Gastroesophageal sphincter (tissue), 4 donors: ENCODE results near the gene TFDP2. TPM values are rescaled to one million over a fixed set of nuclear protein-coding genes. Genes with fewer than 3 reads are reported as not detected.

Experiments
- ATAC-seq: fragments of 150-250 bp; one replicate; pipeline ENCODE4 v1.9.1; 2016; ENCODE audit warnings: mild to moderate bottlenecking, moderate library complexity
- H3K27ac ChIP-seq, 4 donors: fragments of 200-600 bp; sonication (generic) in 3 of 4; 1 replicate in 3 of 4; 2 replicates in 1 of 4; pipeline ENCODE4 v1.5.1; 2016 to 2019
- H3K27me3 ChIP-seq: fragments of 200-600 bp; sonication (generic); one replicate; pipeline ENCODE4 v1.5.1; 2019
- H3K36me3 ChIP-seq, 2 donors: fragments of 200-600 bp; sonication (generic); one replicate each; pipeline ENCODE4 v1.5.1; 2019; ENCODE audit warnings: control low read depth in 1 of 2
- H3K4me1 ChIP-seq, 3 donors: fragments of 200-600 bp; sonication (generic); 1 replicate in 2 of 3; 2 replicates in 1 of 3; pipeline ENCODE4 v1.5.1; 2016 to 2019; ENCODE audit warnings: control low read depth in 2 of 3
- H3K4me3 ChIP-seq, 2 donors: fragments of 200-600 bp; sonication (generic); one replicate each; pipeline ENCODE4 v1.5.1; 2019; ENCODE audit warnings: mild to moderate bottlenecking in 1 of 2, moderate library complexity in 1 of 2
- H3K9me3 ChIP-seq, 3 donors: fragments of 200-600 bp; sonication (generic); one replicate each; pipeline ENCODE4 v1.5.1; 2017 to 2019; ENCODE audit warnings: control low read depth in 2 of 3
- EP300 ChIP-seq: sonication (generic); formaldehyde crosslinking; IDR thresholded peaks from one replicate; pipeline ENCODE4 v1.6.1; 2017; ENCODE audit warnings: antibody characterized with exemption, mild to moderate bottlenecking
- POLR2A ChIP-seq, 2 donors: fragments of 450-650 bp; IDR thresholded peaks; one replicate each; pipeline ENCODE4 v1.6.1; 2017; ENCODE audit warnings: antibody characterized with exemption in 2 of 2, mild to moderate bottlenecking in 2 of 2, moderate library complexity in 1 of 2
- POLR2AphosphoS5 ChIP-seq: sonication (generic); formaldehyde crosslinking; IDR thresholded peaks from one replicate; pipeline ENCODE4 v1.6.1; 2017; ENCODE audit warnings: antibody characterized with exemption
- WGBS, 2 donors: methylation state at CpG; one replicate each; pipeline ENCODE4 v1.1.5; 2018; ENCODE audit warnings: low coverage in 1 of 2; 5-methylcytosine and 5-hydroxymethylcytosine counted together
- total RNA-seq, 4 donors: library from RNA; depleted of rRNA; stranded (reverse); fragments of >200 nt; gene quantifications; one replicate each; pipeline ENCODE4 v1.1.0, GENCODE V29; 2016
- TF ChIP-seq, protein P1 (sequence below), 4 experiments: fragments of 200-600 bp in 2 of 4; fragments of 450-650 bp in 2 of 4; sonication (generic) in 1 of 4; IDR thresholded peaks; one replicate each; pipeline ENCODE4 v1.5.1; 2017 to 2019; ENCODE audit warnings: antibody characterized with exemption in 4 of 4, mild to moderate bottlenecking in 2 of 4, moderate library complexity in 2 of 4

Gene TFDP2
- total RNA-seq, 4 donors from 2014 or later = 56.2 to 267 (median 108) TPM

DNA sequence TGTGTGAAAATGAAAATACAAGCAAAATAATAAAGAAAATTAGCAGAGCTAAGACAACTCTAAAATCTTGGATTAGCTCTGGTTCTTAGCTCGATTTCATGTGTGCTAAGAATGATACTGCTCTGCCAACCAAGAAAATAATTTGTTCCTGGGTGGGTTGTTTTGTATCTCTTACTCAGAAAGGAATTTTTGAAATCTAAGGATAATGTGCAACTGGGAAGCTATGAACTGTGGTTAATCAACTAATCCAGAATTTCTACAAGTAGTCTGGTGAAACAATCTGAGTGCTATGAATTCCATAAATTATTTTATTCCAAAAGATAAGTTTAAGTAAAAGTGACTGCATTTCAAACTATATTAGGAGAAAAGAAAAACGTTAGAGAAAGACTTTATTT lies 92.0 kb downstream of the TFDP2 start:
- 53 to 77% methylated on average over 2 of the region's 2 CpGs for WGBS, 2 donors

DNA sequence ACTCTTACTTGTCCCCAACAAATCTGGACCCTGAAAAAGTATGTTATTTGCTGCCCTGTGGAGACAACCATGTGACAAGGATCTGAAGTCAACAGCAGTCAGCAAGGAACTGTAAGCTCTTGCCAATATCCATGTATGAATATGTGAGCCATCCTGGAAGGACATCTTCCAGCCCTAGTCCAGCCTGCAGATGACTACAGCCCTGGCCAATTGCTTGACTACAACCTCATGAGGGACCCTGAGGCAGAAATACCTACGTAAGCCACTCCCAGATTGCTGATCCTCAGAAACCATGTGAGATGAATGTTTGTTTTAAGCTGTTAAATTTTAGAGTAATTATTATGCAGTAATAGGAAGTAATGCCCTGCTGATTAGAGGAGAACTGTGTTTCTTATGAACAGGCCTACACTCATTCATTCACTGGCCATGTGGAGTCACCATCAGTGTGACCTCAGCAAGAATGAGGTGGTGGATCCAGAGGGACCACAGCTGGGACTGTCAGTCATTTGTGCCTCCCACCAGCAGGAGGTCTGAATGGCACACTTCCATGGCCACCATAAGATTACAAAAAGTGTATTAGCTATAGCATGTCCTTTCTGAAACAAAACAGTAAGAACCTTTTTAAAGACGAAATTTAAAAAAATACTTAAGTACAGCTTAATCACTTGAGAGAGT lies 92.6 kb downstream of the TFDP2 start:
- no peak for ATAC-seq
- H3K27ac ChIP-seq = no peak overlapping the region
- TF ChIP-seq POLR2AphosphoS5 (no peak), EP300 (no peak), POLR2A (IDR thresholded peaks at IDR 0.05) (no peak)
- TF ChIP-seq, protein P1, sequence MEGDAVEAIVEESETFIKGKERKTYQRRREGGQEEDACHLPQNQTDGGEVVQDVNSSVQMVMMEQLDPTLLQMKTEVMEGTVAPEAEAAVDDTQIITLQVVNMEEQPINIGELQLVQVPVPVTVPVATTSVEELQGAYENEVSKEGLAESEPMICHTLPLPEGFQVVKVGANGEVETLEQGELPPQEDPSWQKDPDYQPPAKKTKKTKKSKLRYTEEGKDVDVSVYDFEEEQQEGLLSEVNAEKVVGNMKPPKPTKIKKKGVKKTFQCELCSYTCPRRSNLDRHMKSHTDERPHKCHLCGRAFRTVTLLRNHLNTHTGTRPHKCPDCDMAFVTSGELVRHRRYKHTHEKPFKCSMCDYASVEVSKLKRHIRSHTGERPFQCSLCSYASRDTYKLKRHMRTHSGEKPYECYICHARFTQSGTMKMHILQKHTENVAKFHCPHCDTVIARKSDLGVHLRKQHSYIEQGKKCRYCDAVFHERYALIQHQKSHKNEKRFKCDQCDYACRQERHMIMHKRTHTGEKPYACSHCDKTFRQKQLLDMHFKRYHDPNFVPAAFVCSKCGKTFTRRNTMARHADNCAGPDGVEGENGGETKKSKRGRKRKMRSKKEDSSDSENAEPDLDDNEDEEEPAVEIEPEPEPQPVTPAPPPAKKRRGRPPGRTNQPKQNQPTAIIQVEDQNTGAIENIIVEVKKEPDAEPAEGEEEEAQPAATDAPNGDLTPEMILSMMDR (IDR thresholded peaks at IDR 0.05) = no peak
- H3K4me3 ChIP-seq = no peak overlapping the region
- no peaks in the 10 kb centered on the region for H3K4me1 ChIP-seq
- WGBS, 2 donors = 71 to 86% methylated on average over 2 of the region's 2 CpGs
- peaks cover 0 to 17% of the 10 kb centered on the region in 2 donors for H3K36me3 ChIP-seq
- no peaks in the 10 kb centered on the region for H3K27me3 ChIP-seq
- H3K9me3 ChIP-seq = no peaks in the 10 kb centered on the region

More for the DNA sequence above, 92.0 kb downstream of the TFDP2 start:
- Histone ChIP-seq H3K36me3 (peaks cover 0 to 12% of the 10 kb centered on the region in 2 donors), H3K27me3 (no peaks in the 10 kb centered on the region), H3K4me3 (no peak overlapping the region), H3K4me1 (no peaks in the 10 kb centered on the region), H3K27ac (no peak overlapping the region), H3K9me3 (no peaks in the 10 kb centered on the region)
- ATAC-seq = no peak
- TF ChIP-seq EP300 = no peak
- TF ChIP-seq POLR2A (IDR thresholded peaks at IDR 0.05) = no peak
- no peak for TF ChIP-seq POLR2AphosphoS5
- TF ChIP-seq, protein P1 (IDR thresholded peaks at IDR 0.05) = no peak

DNA sequence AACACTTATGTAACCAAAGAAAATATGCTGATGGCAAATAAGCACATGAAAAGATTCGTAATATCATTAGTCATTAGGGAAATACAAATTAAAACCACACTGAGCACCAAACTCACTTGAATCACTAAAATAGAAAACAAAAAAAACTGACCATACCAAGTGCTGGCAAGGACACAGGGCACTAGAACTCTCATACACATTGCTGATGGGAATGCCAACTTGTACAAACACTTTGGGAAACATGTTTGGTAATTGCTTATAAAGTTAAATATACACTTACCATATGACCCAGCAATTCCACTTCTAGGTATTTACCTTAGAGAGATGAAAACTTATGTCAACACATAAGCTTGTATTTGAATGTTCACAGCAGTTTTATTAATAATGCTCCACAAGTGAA lies 95.5 kb downstream of the TFDP2 start:
- H3K36me3 ChIP-seq = peaks cover 0 to 23% of the 10 kb centered on the region in 2 donors
- no peak for TF ChIP-seq EP300
- no peak for TF ChIP-seq POLR2A (IDR thresholded peaks at IDR 0.05)
- TF ChIP-seq, protein P1 (IDR thresholded peaks at IDR 0.05) = no peak
- TF ChIP-seq POLR2AphosphoS5 = no peak
- no peaks in the 10 kb centered on the region for H3K27me3 ChIP-seq
- H3K4me1 ChIP-seq = no peaks in the 10 kb centered on the region
- ATAC-seq = no peak
- H3K27ac ChIP-seq = no peak overlapping the region
- H3K4me3 ChIP-seq = no peak overlapping the region
- H3K9me3 ChIP-seq = no peaks in the 10 kb centered on the region
- 87% methylated on average over 1 of the region's 1 CpG; no CpG with 5 or more reads in 1 of the 2 donors for WGBS, 2 donors

DNA sequence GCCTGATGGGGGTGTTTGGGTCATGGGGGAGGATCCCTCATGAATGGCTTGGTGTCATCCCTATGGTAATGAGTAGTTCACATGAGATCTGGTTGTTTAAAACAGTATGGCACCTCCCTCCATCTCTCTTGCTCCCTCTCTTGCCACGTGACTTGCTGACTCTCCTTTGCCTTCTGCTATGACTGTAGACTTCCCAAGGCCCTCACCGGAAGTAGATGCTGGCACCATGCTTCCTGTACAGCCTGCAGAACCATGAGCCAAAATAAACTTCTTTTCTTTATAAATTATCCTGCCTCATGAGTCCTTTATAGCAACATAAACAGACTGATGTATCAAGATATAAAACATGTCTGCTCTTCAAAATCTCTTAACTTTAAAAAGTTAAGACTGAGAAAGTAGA lies 96.1 kb downstream of the TFDP2 start:
- 44 to 70% methylated on average over 2 of the region's 2 CpGs for WGBS, 2 donors
- Histone ChIP-seq H3K4me1 (no peaks in the 10 kb centered on the region), H3K27ac (no peak overlapping the region), H3K4me3 (no peak overlapping the region), H3K36me3 (peaks cover 0 to 23% of the 10 kb centered on the region in 2 donors), H3K27me3 (no peaks in the 10 kb centered on the region), H3K9me3 (no peaks in the 10 kb centered on the region)
- TF ChIP-seq, protein P1 (IDR thresholded peaks at IDR 0.05) = no peak
- TF ChIP-seq POLR2AphosphoS5 = no peak
- TF ChIP-seq POLR2A (IDR thresholded peaks at IDR 0.05) = no peak
- no peak for TF ChIP-seq EP300
- no peak for ATAC-seq

DNA sequence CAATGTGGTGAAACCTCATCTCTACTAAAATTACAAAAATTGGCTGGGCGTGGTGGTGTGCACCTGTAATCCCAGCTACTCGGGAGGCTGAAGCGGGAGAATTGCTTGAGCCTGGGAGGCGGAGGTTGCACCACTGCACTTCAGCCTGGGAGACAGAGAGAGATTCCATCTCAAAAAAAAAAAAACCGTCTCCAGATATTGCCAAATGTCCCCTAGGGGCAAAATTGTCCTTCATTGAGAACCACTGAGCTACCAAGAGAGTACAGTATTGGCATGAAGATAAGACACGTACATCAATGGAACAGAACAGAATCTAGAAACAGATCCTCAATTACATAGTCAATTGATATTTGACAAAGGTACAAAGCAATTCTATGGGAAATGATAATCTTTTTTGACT lies 98.0 kb downstream of the TFDP2 start:
- peaks cover 0 to 23% of the 10 kb centered on the region in 2 donors for H3K36me3 ChIP-seq
- TF ChIP-seq POLR2AphosphoS5 (no peak), POLR2A (IDR thresholded peaks at IDR 0.05) (no peak), EP300 (no peak)
- TF ChIP-seq, protein P1 (IDR thresholded peaks at IDR 0.05) = no peak
- H3K9me3 ChIP-seq = no peaks in the 10 kb centered on the region
- H3K4me1 ChIP-seq = no peaks in the 10 kb centered on the region
- no peak overlapping the region for H3K27ac ChIP-seq
- H3K4me3 ChIP-seq = no peak overlapping the region
- 94 to 100% methylated on average over 1 to 6 of the region's 6 CpGs for WGBS, 2 donors
- no peaks in the 10 kb centered on the region for H3K27me3 ChIP-seq
- no peak for ATAC-seq
